CD4-positive, alpha-beta T cell (primary cell): ENCODE measurements around the gene INPP5D. TPM values are rescaled to one million over a fixed set of nuclear protein-coding genes. Genes with fewer than 3 reads are reported as not detected.

Experiments used
- ATAC-seq: fragments of 200-7000 bp; cut with Tn5 transposase; one replicate; pipeline ENCODE4 v1.10.0; 2022; ENCODE audit warnings: mild to moderate bottlenecking; ENCODE audit not compliant: poor library complexity
- CTCF ChIA-PET: fragments of 350-600 bp; sonication (Branson Sonifier 250); formaldehyde crosslinking; loops from one replicate; lab custom pipeline; 2021; ENCODE audit warnings: antibody characterized with exemption, inconsistent platforms; lab: Charles Lee
- POLR2A ChIA-PET: fragments of 350-600 bp; sonication (Branson Sonifier 250); formaldehyde crosslinking; loops from one replicate; lab custom pipeline; 2021; ENCODE audit warnings: antibody characterized with exemption, inconsistent platforms; lab: Charles Lee
- DNase-seq, 14 experiments: peaks; one replicate each; pipeline ENCODE4 v3.0.0-alpha.2; 2013 to 2020; ENCODE audit warnings: mixed read lengths in 2 of 14
- H3K27ac ChIP-seq, 2 donors: one replicate each; pipeline versions ENCODE4 v1.5.1 to v1.7.0; 2013; ENCODE audit warnings: low read length in 2 of 2, low read depth in 1 of 2, mild to moderate bottlenecking in 1 of 2
- H3K27me3 ChIP-seq, 2 experiments: 1 replicate in 1 of 2; 2 replicates in 1 of 2; pipeline versions ENCODE4 v1.6.1 to v1.7.0; 2013; ENCODE audit warnings: low read length in 2 of 2, control low read depth in 1 of 2, mild to moderate bottlenecking in 1 of 2, moderate library complexity in 1 of 2; ENCODE audit not compliant: insufficient read depth in 2 of 2, control insufficient read depth in 1 of 2
- H3K36me3 ChIP-seq: one replicate; pipeline ENCODE4 v1.6.1; 2013; ENCODE audit warnings: low read length, control low read depth; ENCODE audit not compliant: insufficient read depth
- H3K4me1 ChIP-seq: one replicate; pipeline ENCODE4 v1.6.1; 2013; ENCODE audit warnings: low read length, control low read depth; ENCODE audit not compliant: insufficient read depth
- H3K4me3 ChIP-seq: one replicate; pipeline ENCODE4 v1.5.1; 2013; ENCODE audit warnings: mild to moderate bottlenecking, low read length, moderate library complexity
- H3K9me3 ChIP-seq, 2 experiments: 1 replicate in 1 of 2; 2 replicates in 1 of 2; pipeline versions ENCODE4 v1.6.1 to v1.7.0; 2013; ENCODE audit warnings: low read length in 2 of 2, mild to moderate bottlenecking in 2 of 2, control low read depth in 1 of 2, moderate library complexity in 1 of 2; ENCODE audit not compliant: control insufficient read depth in 1 of 2, insufficient read depth in 1 of 2
- H3K27ac Mint-ChIP-seq: one replicate; pipeline ENCODE4 v1.8.0; 2020; ENCODE audit warnings: mixed read lengths
- H3K27me3 Mint-ChIP-seq: one replicate; pipeline ENCODE4 v1.8.0; 2021; ENCODE audit warnings: mixed read lengths
- H3K36me3 Mint-ChIP-seq: one replicate; pipeline ENCODE4 v1.8.0; 2021; ENCODE audit warnings: low read depth, mixed read lengths
- H3K4me1 Mint-ChIP-seq: one replicate; pipeline ENCODE4 v1.8.0; 2021; ENCODE audit warnings: low read depth, mixed read lengths
- H3K4me3 Mint-ChIP-seq: one replicate; pipeline ENCODE4 v1.8.0; 2020; ENCODE audit warnings: mild to moderate bottlenecking, mixed read lengths
- H3K9me3 Mint-ChIP-seq: one replicate; pipeline ENCODE4 v1.8.0; 2020; ENCODE audit warnings: mixed read lengths
- intact Hi-C, 2 experiments: fragments of 100-400 bp; cut with DNase I in 1 of 2; cut with micrococcal nuclease in 1 of 2; formaldehyde crosslinking; loops; one replicate each; pipeline versions ENCODE4 v1.15.1 to v1.9.0; 2023 to 2025; cut with DNase I, micrococcal nuclease
- total RNA-seq, 174 experiments: library from RNA in 2 of 174; stranded (reverse) in 2 of 174; gene quantifications; one replicate each; pipeline ENCODE4 v1.2.3 and lab custom pipeline; 2021 to 2026
- TF ChIP-seq, protein P1 (sequence below): fragments of 200-600 bp; IDR thresholded peaks from one replicate; pipeline ENCODE4 v1.8.0; 2022; ENCODE audit warnings: antibody characterized with exemption, mild to moderate bottlenecking

The INPP5D gene
- total RNA-seq, 2 experiments from 2014 or later, result 141 to 154 TPM

DNA sequence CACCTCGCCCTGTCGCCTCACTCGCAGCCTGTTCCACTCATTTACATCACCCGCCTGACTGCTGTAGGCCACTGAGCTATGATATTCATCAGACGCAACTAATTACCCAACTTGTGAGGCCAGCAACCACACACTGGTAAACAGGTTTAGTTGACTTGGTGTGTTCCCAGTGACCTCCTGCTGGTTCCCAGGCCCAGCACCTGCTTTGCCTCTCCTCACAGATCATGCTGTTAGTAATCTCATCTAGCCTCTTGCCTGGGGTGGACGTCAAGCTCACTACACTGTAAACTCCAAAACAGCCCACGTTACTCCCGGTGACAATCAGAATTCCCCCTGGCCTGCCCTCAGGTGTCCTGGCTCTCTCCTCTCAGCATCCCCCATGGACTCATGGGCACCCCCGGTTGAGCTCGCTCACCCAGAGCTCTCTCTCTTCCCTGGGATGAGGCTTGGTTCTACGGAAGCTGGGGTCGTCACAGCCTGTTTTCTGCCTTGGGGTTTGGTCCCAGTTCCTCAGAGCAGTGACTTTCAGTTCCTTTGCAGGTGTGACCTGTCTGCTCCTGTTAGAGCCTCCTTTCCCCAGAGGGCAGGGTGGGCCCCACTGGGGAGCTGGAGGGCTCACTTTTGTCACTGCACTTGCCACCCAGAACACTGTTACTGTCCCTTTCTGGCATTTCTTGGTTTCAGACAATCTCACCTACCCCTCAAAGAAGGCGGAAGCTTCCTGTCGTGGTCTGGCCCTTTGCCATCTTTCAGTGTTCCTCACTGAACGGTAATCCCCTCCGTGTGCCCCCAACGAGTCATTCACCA lies 40.3 kb downstream of the INPP5D start:
- POLR2A ChIA-PET, result interaction anchor here (0.8 to 2.7 kb wide), 5 partner anchors 9 to 40 kb away, joined by 3 to 15 read pairs (median 4); partner anchors contain the start of gene INPP5D
- H3K4me3 ChIP-seq, result peak overlapping the region; percentile 2
- peaks cover 64% of the 10 kb centered on the region for H3K36me3 Mint-ChIP-seq

DNA sequence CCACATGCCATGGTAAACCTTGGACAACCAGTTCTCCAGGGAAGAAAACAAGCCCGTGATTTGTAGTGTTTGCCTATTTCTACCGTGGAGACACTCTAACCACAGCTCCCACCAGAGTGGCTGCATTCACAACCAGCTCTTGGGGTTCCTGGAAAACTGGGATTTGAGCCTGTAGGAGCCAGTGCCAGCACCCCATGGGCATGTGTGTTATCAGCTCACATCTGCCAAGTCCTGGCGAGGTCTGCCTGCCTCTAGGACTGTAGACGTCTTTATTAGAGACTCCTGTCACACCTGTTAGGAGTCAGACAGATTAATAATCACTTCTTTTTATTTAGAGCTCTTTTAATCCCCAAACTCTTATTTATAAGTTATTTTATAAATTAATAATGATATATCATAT lies 41.0 kb downstream of the INPP5D start:
- H3K4me3 Mint-ChIP-seq, result peak overlapping the region; percentile 48
- Histone ChIP-seq H3K9me3 (peaks cover 0 to 8% of the 10 kb centered on the region in 2 experiments), H3K4me3 (no peak overlapping the region), H3K4me1 (peaks cover 61% of the 10 kb centered on the region), H3K27ac (no peak overlapping the region), H3K36me3 (peaks cover 15% of the 10 kb centered on the region), H3K27me3 (no peaks in the 10 kb centered on the region)
- DNase-seq (no peak), ATAC-seq (no peak)
- peaks cover 79% of the 10 kb centered on the region for H3K4me1 Mint-ChIP-seq
- peak overlapping the region; percentile 74 for H3K27ac Mint-ChIP-seq
- ChIA-PET CTCF (interaction anchor here (1.1 to 1.5 kb wide), 4 partner anchors 14 to 99 kb away, joined by 3 to 4 read pairs (median 4); no protein-coding TSS in a partner anchor), POLR2A (interaction anchor here (0.6 to 2.7 kb wide), 3 partner anchors 14 to 150 kb away, joined by 3 to 15 read pairs (median 7); partner anchors contain the start of genes ATG16L1 and INPP5D)
- H3K36me3 Mint-ChIP-seq, result peaks cover 67% of the 10 kb centered on the region
- no peaks in the 10 kb centered on the region for H3K9me3 Mint-ChIP-seq
- TF ChIP-seq, protein P1, sequence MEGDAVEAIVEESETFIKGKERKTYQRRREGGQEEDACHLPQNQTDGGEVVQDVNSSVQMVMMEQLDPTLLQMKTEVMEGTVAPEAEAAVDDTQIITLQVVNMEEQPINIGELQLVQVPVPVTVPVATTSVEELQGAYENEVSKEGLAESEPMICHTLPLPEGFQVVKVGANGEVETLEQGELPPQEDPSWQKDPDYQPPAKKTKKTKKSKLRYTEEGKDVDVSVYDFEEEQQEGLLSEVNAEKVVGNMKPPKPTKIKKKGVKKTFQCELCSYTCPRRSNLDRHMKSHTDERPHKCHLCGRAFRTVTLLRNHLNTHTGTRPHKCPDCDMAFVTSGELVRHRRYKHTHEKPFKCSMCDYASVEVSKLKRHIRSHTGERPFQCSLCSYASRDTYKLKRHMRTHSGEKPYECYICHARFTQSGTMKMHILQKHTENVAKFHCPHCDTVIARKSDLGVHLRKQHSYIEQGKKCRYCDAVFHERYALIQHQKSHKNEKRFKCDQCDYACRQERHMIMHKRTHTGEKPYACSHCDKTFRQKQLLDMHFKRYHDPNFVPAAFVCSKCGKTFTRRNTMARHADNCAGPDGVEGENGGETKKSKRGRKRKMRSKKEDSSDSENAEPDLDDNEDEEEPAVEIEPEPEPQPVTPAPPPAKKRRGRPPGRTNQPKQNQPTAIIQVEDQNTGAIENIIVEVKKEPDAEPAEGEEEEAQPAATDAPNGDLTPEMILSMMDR, result no peak
- no peaks in the 10 kb centered on the region for H3K27me3 Mint-ChIP-seq
- intact Hi-C loops, result no loop called here

More for the DNA sequence above, 40.3 kb downstream of the INPP5D start:
- Mint-ChIP-seq H3K9me3 (no peaks in the 10 kb centered on the region), H3K4me1 (peaks cover 76% of the 10 kb centered on the region), H3K27ac (peak overlapping the region; percentile 74), H3K27me3 (no peaks in the 10 kb centered on the region), H3K4me3 (peak overlapping the region; percentile 48)
- ATAC-seq, result peak; percentile 60
- intact Hi-C loops, result no loop called here
- Histone ChIP-seq H3K9me3 (peaks cover 0 to 4% of the 10 kb centered on the region in 2 experiments), H3K27ac (no peak overlapping the region), H3K27me3 (no peaks in the 10 kb centered on the region), H3K36me3 (peaks cover 8% of the 10 kb centered on the region), H3K4me1 (peaks cover 54% of the 10 kb centered on the region)
- DNase-seq, result peak in 12 of 14 experiments; percentile 33 to 82 (median 50)
- CTCF ChIA-PET, result interaction anchor here (1.1 to 2.1 kb wide), 4 partner anchors 15 to 98 kb away, joined by 3 to 9 read pairs (median 4); partner anchors contain the start of gene INPP5D
- TF ChIP-seq, protein P1, result no peak

DNA sequence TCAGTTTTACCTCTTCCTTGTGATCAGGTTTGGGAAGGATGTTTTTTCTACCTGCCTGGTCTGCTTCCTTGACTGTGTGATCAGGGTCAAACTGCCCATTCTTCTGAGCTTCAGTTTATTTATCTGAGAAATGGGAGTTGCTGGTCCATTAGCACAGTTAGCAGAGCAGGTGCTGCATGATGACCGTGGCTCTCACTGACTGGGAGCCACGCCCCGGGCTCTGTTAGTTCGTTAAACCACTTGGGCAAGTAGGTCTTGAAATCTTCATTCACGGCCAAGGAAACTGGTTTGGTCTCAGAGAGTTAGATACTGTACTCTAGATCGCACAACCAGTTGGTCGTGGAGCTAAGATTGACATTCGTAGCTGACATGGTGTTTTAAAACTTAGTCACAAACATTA lies 41.7 kb downstream of the INPP5D start:
- DNase-seq, result no peak
- Mint-ChIP-seq H3K36me3 (peaks cover 71% of the 10 kb centered on the region), H3K4me3 (no peak overlapping the region), H3K27ac (no peak overlapping the region), H3K27me3 (no peaks in the 10 kb centered on the region), H3K4me1 (peaks cover 83% of the 10 kb centered on the region), H3K9me3 (no peaks in the 10 kb centered on the region)
- peaks cover 0 to 8% of the 10 kb centered on the region in 2 experiments for H3K9me3 ChIP-seq
- H3K27me3 ChIP-seq, result no peaks in the 10 kb centered on the region
- H3K36me3 ChIP-seq, result peaks cover 21% of the 10 kb centered on the region
- no peak for ATAC-seq
- ChIA-PET POLR2A (interaction anchor here (0.6 to 2.7 kb wide), 2 partner anchors 15 to 149 kb away, joined by 3 to 7 read pairs; partner anchors contain the start of gene ATG16L1), CTCF (interaction anchor here (1.0 to 1.5 kb wide), 4 partner anchors 12 to 100 kb away, joined by 3 to 4 read pairs (median 3); no protein-coding TSS in a partner anchor)
- no peak overlapping the region for H3K27ac ChIP-seq
- intact Hi-C loops, result no loop called here
- no peak overlapping the region for H3K4me3 ChIP-seq
- TF ChIP-seq, protein P1, result no peak
- peaks cover 68% of the 10 kb centered on the region for H3K4me1 ChIP-seq
